IPS-18a (cell line): ENCODE measurements around the gene CBX5.

Experiments used
- H3K27ac ChIP-seq: one replicate; pipeline ENCODE4 v1.5.1; 2013; ENCODE audit warnings: low read length
- H3K27me3 ChIP-seq: one replicate; pipeline ENCODE4 v1.6.1; 2013; ENCODE audit warnings: mild to moderate bottlenecking, low read length; ENCODE audit not compliant: control insufficient read depth, insufficient read depth
- H3K36me3 ChIP-seq: one replicate; pipeline ENCODE4 v1.6.1; 2013; ENCODE audit warnings: low read depth, low read length; ENCODE audit not compliant: control insufficient read depth
- H3K4me1 ChIP-seq: one replicate; pipeline ENCODE4 v1.6.1; 2013; ENCODE audit warnings: low read depth, low read length; ENCODE audit not compliant: control insufficient read depth
- H3K4me3 ChIP-seq: one replicate; pipeline ENCODE4 v1.5.1; 2013; ENCODE audit warnings: low read length
- H3K9ac ChIP-seq: one replicate; pipeline ENCODE4 v1.6.1; 2013; ENCODE audit warnings: mild to moderate bottlenecking, low read length, moderate library complexity
- H3K9me3 ChIP-seq: one replicate; pipeline ENCODE4 v1.6.1; 2013; ENCODE audit warnings: low read depth, low read length; ENCODE audit not compliant: control insufficient read depth

CBX5 gene

DNA sequence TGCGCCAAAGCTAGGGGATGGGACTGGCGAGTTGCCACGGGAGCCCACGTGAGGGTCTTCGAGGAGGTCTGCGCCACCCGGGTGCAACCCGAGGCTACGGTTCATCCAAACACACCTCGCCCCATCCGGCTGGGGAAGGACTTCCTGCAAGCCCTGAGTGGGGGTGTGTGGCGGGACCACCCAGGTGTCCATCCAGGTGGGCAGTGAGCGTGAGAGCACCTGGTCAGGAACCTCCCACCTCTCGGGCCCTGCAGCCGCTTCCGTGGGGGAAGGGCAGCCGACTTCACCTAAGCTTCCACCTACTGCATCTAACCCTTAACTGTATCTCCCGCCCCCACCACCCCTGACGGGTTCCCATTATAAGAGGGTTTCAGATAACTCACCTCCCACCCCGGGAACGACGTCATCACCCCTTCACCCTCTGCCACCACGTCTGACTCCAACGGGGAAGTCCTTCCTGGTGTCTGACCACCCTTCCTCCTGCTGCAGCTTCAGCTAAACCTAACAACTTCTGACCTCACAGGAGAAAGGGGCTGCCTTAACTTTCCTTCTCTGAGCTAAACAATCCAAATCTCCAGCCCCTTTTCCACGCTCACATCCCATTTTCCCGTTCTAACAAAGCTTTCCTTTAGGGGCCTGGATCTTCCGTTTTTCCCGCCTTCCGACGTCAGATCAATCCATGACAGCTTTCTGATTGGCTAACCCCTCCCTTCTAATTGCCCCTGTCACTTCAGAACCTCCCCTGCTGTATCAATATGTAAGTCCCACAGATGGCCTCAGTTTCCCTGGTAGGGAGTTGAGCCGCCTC is 63.7 kb downstream of the CBX5 start:
- Histone ChIP-seq H3K27me3 (peaks cover 56% of the 10 kb centered on the region), H3K9me3 (no peaks in the 10 kb centered on the region), H3K9ac (no peak overlapping the region), H3K4me1 (peaks cover 11% of the 10 kb centered on the region), H3K4me3 (no peak overlapping the region), H3K27ac (no peak overlapping the region), H3K36me3 (no peaks in the 10 kb centered on the region)

DNA sequence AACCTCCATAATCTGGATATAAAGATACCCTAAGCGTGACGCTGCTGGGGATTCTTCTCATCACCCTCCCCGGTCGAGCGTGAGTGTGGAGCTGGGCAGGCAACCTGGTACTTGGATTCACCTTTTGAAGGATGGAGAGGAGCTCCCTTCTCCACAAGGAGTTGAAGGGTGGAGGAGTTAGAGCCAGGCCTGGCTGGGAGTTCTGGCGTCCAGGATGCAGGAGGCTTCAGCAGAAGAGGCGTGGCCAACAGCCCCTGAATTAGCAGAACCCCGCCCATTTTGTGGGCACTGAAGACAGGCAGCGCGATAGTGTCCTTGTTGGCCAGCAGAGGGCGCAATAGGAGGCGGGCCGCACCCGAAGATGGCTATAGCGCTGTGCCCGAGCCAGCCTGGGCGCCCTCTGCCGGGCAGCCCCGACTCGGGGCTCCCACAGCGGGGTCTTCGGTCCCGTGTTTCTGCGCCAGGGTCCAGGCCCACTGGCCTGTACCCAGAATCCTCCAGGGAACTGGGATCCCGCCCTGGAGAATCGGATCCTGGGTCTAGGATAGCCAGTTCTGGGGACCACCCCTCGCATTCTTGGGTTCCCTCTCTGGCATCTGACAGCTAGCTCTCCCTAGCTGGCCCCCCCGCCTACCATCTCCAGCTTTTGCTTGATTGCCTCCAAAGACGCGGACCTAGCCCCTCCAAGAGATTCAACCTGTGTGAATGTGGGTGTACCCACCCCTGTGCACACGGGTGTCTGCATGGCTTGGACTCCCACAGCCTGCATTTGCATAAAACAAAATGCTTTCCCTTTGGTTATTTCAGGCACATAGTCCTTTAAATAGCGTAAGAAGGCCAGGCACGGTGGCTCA is 65.1 kb downstream of the CBX5 start:
- Histone ChIP-seq H3K9me3 (no peaks in the 10 kb centered on the region), H3K4me3 (no peak overlapping the region), H3K27me3 (peaks cover 67% of the 10 kb centered on the region), H3K27ac (no peak overlapping the region), H3K4me1 (peaks cover 11% of the 10 kb centered on the region), H3K9ac (no peak overlapping the region), H3K36me3 (no peaks in the 10 kb centered on the region)

DNA sequence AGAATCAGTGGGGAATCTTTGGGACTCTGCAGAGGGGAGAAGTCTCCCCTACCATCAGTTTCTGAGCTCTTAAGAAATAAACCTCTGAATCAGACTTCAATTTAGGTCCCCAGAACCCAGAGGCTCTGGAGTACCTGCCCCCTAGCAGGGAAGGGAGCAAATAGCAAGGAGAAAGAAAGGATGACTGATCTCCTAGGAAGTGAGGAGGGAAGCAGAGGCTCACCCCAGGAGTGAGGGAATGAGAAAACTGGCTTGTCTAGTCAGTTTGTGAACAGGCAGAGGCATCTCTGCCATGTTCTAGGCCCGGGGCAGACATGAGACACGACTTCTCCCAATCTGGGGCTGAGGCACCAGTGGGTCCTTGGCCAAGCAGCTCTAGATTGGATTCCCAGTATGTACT is 66.8 kb downstream of the CBX5 start:
- no peak overlapping the region for H3K9ac ChIP-seq
- no peaks in the 10 kb centered on the region for H3K9me3 ChIP-seq
- peaks cover 64% of the 10 kb centered on the region for H3K27me3 ChIP-seq

DNA sequence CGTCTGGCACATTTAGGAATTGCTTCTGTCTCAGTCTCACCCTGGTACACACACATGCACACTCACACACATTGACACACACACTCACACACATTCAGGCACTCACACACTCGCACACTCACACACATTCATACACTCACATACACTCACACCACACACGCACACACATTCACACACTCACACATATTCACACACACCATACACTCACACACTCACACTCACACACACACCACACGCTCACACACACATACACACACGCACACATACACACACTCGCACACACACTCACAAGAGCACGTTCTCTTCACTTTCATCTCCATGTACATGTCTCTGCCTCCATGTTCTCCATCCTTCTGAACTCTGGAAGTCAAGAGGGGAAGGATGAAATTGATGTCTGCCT is 68.0 kb downstream of the CBX5 start:
- H3K9ac ChIP-seq, result no peak overlapping the region
- peaks cover 63% of the 10 kb centered on the region for H3K27me3 ChIP-seq
- no peaks in the 10 kb centered on the region for H3K9me3 ChIP-seq
- no peaks in the 10 kb centered on the region for H3K4me1 ChIP-seq
- H3K4me3 ChIP-seq, result no peak overlapping the region
- no peak overlapping the region for H3K27ac ChIP-seq
- no peaks in the 10 kb centered on the region for H3K36me3 ChIP-seq

More for the DNA sequence above, 66.8 kb downstream of the CBX5 start:
- H3K27ac ChIP-seq, result no peak overlapping the region
- no peaks in the 10 kb centered on the region for H3K36me3 ChIP-seq
- peaks cover 8% of the 10 kb centered on the region for H3K4me1 ChIP-seq
- no peak overlapping the region for H3K4me3 ChIP-seq

DNA sequence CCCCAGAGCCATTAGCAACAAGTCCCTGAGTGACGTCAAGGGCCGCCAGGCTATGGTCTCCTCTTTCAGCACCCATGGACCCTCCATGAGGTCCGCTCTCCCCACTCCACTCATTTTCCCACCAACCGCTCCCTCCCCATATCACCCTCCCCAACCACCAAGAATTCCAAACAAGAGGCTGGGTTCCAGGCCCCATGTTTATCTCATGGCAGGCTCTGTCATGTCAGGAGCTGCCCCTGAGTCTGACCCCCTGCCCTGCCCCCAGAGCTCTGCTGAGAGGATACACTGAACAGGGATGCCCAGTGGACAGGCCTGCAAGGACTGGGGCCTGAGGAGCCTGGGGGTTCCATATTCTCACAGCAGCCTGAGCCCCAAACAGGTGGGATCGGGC is 69.5 kb downstream of the CBX5 start:
- H3K4me3 ChIP-seq, result no peak overlapping the region
- H3K9me3 ChIP-seq, result no peaks in the 10 kb centered on the region
- peaks cover 63% of the 10 kb centered on the region for H3K27me3 ChIP-seq
- no peak overlapping the region for H3K27ac ChIP-seq
- no peaks in the 10 kb centered on the region for H3K36me3 ChIP-seq
- no peaks in the 10 kb centered on the region for H3K4me1 ChIP-seq
- no peak overlapping the region for H3K9ac ChIP-seq

DNA sequence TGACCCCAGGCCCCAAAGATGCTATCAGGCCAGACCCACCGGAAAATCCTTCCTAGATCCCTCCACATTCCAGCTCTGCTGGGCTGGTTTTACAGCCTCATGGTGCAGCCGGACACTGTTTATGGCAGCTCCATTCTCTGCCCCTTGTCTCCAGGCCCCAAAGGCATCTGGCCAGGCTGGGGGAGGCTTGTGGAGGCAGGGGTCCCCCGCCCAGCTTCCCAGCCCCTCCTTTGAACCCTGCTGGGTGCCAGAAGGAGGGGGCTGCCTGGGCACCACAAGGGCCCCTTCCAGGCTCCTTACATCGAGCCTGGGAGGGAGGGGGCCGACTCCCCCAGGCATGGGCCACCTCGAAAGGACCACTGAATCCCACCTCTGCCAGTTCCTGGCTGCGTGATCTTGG is 71.3 kb downstream of the CBX5 start:
- H3K4me1 ChIP-seq, result no peaks in the 10 kb centered on the region
- H3K4me3 ChIP-seq, result no peak overlapping the region
- peaks cover 75% of the 10 kb centered on the region for H3K27me3 ChIP-seq
- H3K27ac ChIP-seq, result no peak overlapping the region
- H3K9me3 ChIP-seq, result no peaks in the 10 kb centered on the region
- H3K9ac ChIP-seq, result no peak overlapping the region
- H3K36me3 ChIP-seq, result no peaks in the 10 kb centered on the region

DNA sequence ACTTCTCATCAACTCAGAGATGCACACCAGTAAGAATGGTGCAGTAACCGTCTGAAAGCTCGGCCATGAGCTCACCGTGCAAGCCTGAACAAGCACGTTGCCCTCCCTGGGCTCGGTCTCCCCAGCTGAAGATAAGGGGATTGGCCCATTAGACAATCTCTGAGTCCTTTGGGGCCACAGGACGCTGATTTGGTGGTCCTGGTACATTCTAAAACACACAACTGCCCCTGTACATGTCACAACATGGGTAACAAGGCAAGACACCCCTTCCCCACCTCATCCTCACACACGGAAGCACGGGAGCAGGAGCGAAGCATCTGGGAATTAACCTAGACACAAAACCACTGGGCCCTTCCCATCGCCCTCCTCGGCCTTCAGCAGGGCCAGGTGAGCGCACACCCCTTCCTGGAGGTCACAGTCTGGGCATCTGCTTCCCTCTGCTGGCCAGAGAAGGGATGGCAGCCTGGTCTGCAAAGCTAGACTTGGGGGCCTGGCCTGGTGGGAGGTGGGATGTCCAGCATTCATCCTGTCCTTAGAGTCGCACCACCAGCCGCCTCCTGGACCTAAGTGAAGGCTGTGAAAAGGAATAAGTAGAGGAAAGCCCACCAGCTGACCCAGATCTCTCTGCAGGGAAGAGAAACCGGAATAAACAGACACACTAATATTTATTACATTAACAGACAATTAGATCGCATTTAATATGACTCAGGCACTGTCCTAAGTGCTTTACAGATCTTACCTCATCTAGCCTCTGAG is 72.2 kb downstream of the CBX5 start:
- peaks cover 81% of the 10 kb centered on the region for H3K27me3 ChIP-seq

DNA sequence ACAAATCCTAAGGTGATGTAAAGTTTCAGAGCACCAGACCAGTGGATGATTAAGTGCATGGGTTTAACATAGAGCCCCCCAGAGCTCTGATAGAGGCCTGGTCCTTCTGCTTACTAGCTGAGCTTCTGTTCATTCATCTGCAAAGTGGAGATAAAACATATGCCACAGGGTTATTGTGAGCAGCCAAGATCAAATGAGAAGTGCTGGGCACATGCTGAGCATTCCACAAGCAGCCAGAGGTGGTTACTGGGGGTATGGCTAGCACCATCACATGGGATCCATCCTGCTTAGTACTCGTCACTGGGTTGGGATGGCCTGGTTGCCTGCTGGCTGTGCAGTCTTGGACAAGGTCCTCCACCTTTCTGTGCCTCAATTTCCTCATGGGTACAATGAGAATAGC is 73.1 kb downstream of the CBX5 start:
- peaks cover 83% of the 10 kb centered on the region for H3K27me3 ChIP-seq
- H3K9ac ChIP-seq, result no peak overlapping the region
- no peaks in the 10 kb centered on the region for H3K36me3 ChIP-seq
- no peak overlapping the region for H3K27ac ChIP-seq
- H3K9me3 ChIP-seq, result no peaks in the 10 kb centered on the region
- no peaks in the 10 kb centered on the region for H3K4me1 ChIP-seq
- H3K4me3 ChIP-seq, result no peak overlapping the region

More for the DNA sequence above, 72.2 kb downstream of the CBX5 start:
- H3K4me3 ChIP-seq, result no peak overlapping the region
- H3K9me3 ChIP-seq, result no peaks in the 10 kb centered on the region
- H3K4me1 ChIP-seq, result no peaks in the 10 kb centered on the region
- no peaks in the 10 kb centered on the region for H3K36me3 ChIP-seq
- H3K27ac ChIP-seq, result no peak overlapping the region
- H3K9ac ChIP-seq, result no peak overlapping the region

DNA sequence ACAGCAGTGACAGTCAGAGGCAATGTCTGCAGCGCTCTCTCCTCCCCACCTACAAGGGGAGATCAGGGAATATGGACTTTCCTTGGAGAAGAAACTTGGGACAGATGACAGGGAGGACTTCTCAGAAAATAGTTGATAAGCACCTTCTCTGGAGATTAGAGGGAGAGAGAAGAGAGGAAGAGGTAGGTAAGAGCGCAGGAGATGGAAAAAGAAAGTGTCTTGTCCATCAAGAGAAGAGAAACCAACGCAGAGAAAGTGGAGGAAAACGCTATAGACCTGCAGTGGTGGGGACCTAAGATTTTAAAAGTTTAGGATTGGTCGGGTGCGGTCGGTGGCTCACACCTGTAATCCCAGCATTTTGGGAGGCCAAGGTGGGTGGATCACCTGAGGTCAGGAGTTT is 75.6 kb downstream of the CBX5 start:
- no peak overlapping the region for H3K4me3 ChIP-seq
- H3K36me3 ChIP-seq, result no peaks in the 10 kb centered on the region
- H3K4me1 ChIP-seq, result no peaks in the 10 kb centered on the region
- H3K9ac ChIP-seq, result no peak overlapping the region
- H3K27ac ChIP-seq, result no peak overlapping the region
- peaks cover 87% of the 10 kb centered on the region for H3K27me3 ChIP-seq
- H3K9me3 ChIP-seq, result no peaks in the 10 kb centered on the region

DNA sequence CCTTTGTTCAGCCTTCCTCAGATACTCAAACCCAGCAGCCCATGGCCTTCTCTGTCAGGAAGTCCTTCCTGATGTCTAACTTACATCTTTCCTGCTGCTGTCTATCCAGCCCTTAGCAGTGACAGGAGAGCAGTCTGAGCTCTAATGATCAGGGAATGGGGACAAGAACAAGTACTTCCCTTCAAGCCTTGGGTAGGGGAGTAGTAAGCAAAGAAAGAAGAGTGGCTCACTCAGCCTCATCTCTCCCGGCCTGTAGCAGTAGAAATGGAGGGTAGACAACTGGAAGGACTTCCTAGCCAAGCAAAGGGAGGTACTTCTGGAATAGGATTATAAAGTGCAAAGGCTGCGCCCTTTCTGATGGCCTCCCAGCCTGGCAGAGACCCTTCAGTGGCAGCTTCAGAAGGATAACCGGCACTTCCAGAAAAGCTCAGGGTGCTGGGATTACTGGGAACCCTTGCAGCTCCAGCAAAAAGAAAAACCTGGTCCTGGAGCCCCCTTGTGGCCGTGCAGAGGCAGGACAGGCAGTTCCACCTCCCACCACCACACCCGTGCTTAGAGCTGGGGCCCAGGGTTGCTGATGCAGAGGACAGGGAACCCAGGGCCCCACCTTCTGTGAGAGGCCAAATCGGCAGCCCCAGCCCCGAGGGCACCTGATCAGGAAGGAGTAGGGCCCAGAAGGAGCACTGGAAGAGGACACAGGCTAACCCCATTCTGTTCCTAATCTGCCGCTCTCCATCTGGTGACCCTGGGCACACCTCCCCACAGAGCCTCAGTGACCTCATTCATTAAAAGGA is 78.7 kb downstream of the CBX5 start:
- Histone ChIP-seq H3K36me3 (no peaks in the 10 kb centered on the region), H3K27me3 (peaks cover 87% of the 10 kb centered on the region), H3K9ac (no peak overlapping the region)

DNA sequence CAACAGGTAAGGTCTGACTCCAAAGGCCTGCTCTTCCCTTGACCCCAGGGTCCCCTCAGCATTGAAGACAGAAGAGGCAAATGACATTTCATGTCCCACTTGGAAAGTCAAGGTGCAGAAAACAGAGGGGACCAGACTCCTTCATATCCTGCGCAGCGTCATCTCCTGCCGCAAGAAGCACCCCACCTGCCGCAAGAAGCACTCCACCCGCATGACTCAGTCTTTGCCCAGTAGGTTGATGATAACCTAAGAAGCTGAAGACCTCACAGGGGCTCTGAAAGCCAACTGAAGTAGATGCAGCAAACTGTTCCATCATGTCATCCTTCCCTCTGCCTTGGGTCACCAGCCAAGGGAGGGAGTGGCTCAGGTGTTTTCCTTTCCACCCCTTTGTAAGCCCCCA is 79.5 kb downstream of the CBX5 start:
- Histone ChIP-seq H3K36me3 (no peaks in the 10 kb centered on the region), H3K4me3 (no peak overlapping the region), H3K9ac (no peak overlapping the region), H3K9me3 (no peaks in the 10 kb centered on the region), H3K4me1 (no peaks in the 10 kb centered on the region), H3K27ac (no peak overlapping the region), H3K27me3 (peaks cover 82% of the 10 kb centered on the region)

More for the DNA sequence above, 78.7 kb downstream of the CBX5 start:
- Histone ChIP-seq H3K4me1 (no peaks in the 10 kb centered on the region), H3K9me3 (no peaks in the 10 kb centered on the region), H3K4me3 (no peak overlapping the region), H3K27ac (no peak overlapping the region)
